PFSK-1 (cell line): ENCODE measurements around the gene IGFBP2.

Source experiments
- FOXP2 ChIP-seq: optimal IDR thresholded peaks from 2 replicates; pipeline ENCODE3; 2011; ENCODE audit warnings: borderline replicate concordance, control low read depth, inconsistent platforms; ENCODE audit not compliant: insufficient read depth; ENCODE audit errors: extremely low read length, extremely low read depth
- POLR2AphosphoS5 ChIP-seq: IDR thresholded peaks from 2 replicates; pipeline ENCODE4 v1.6.1; 2012; ENCODE audit warnings: low read depth, mild to moderate bottlenecking, control low read depth, low read length, moderate library complexity
- REST ChIP-seq, 2 experiments: IDR thresholded peaks; 2 replicates each; pipeline versions ENCODE4 v1.6.1 to v1.8.0; 2011 to 2012; ENCODE audit warnings: low read depth in 2 of 2, low read length in 2 of 2, control low read depth in 1 of 2, inconsistent platforms in 1 of 2, mild to moderate bottlenecking in 1 of 2, moderate library complexity in 1 of 2; ENCODE audit not compliant: insufficient read depth in 1 of 2
- SIN3A ChIP-seq: IDR thresholded peaks from 2 replicates; pipeline ENCODE4 v1.6.1; 2012; ENCODE audit warnings: mild to moderate bottlenecking, low read length, moderate library complexity, borderline replicate concordance; ENCODE audit not compliant: insufficient read depth
- TAF1 ChIP-seq: IDR thresholded peaks from 2 replicates; pipeline ENCODE4 v1.6.1; 2012; ENCODE audit warnings: low read length, control low read depth, borderline replicate concordance; ENCODE audit not compliant: insufficient read depth

IGFBP2 gene

GRCh38 chr2:216646116-216646515 lies 12.9 kb downstream of the IGFBP2 start:
- no peak for TF ChIP-seq REST (IDR thresholded peaks at IDR 0.05; ENCODE audit: insufficient read depth in 1 of 2, low read depth in 2 of 2, low read length in 2 of 2)
- TF ChIP-seq TAF1, result no peak
- no peak for TF ChIP-seq POLR2AphosphoS5
- TF ChIP-seq FOXP2, result no peak
- TF ChIP-seq SIN3A, result no peak

- TF ChIP-seq SIN3A, result no peak
- TF ChIP-seq FOXP2, result no peak
- no peak for TF ChIP-seq POLR2AphosphoS5
- no peak for TF ChIP-seq REST (IDR thresholded peaks at IDR 0.05; ENCODE audit: insufficient read depth in 1 of 2, low read depth in 2 of 2, low read length in 2 of 2)
- TF ChIP-seq TAF1, result no peak
These were observed 14.9 kb downstream of the IGFBP2 start for GRCh38 chr2:216648105-216648504.

- TF ChIP-seq SIN3A (no peak), POLR2AphosphoS5 (no peak), REST (IDR thresholded peaks at IDR 0.05; ENCODE audit: insufficient read depth in 1 of 2, low read depth in 2 of 2, low read length in 2 of 2) (no peak), FOXP2 (no peak)
These were observed 16.4 kb downstream of the IGFBP2 start for GRCh38 chr2:216649574-216649973.

GRCh38 chr2:216650626-216651257 lies 17.5 kb downstream of the IGFBP2 start:
- TF ChIP-seq REST (IDR thresholded peaks at IDR 0.05; ENCODE audit: insufficient read depth in 1 of 2, low read depth in 2 of 2, low read length in 2 of 2), result no peak

- TF ChIP-seq SIN3A, result no peak
- TF ChIP-seq REST (IDR thresholded peaks at IDR 0.05; ENCODE audit: insufficient read depth in 1 of 2, low read depth in 2 of 2, low read length in 2 of 2), result no peak
- no peak for TF ChIP-seq TAF1
- TF ChIP-seq FOXP2, result no peak
- no peak for TF ChIP-seq POLR2AphosphoS5
These were observed 18.2 kb downstream of the IGFBP2 start for GRCh38 chr2:216651351-216651881.
